Astrocyte of the spinal cord (primary cell): ENCODE results near the gene C22orf23.

Source experiments
- DNase-seq: peaks from one replicate; pipeline ENCODE4 v3.0.0; 2011; ENCODE audit warnings: low read depth, low spot score
- H3K4me3 ChIP-seq: 2 replicates; pipeline ENCODE4 v1.5.1; 2011; ENCODE audit warnings: low read depth, mild to moderate bottlenecking, low read length, moderate library complexity
- CTCF ChIP-seq: IDR thresholded peaks from 2 replicates; pipeline ENCODE4 v1.5.1; 2012; ENCODE audit warnings: low read depth, mild to moderate bottlenecking, low read length, inconsistent platforms
- in situ Hi-C: cut with HindIII; loops from 2 replicates; pipeline ENCODE4 v1.10.0; 2017; ENCODE audit warnings: low sequenced_read_pairs

C22orf23 gene

GRCh38 chr22:37893583-37893983, 59.8 kb downstream of the C22orf23 start:
- no peak overlapping the region for H3K4me3 ChIP-seq
- no peak for DNase-seq
- TF ChIP-seq CTCF: no peak

More at GRCh38 chr22:37893583-37893983, 59.8 kb downstream of the C22orf23 start:
- in situ Hi-C loops: no loop called here
